Activated naive CD4-positive, alpha-beta T cell treated with anti-CD3 and anti-CD28 coated beads, Interleukin-2, amount 10 ng/mL, durations not matched to agents 7 days and 5 days (primary cell): ENCODE measurements around the gene RAB4A.

ENCODE experiments used
- CTCF ChIA-PET: fragments of 350-600 bp; sonication (Branson Sonifier 250); formaldehyde crosslinking; loops from one replicate; lab custom pipeline; 2021; ENCODE audit warnings: antibody characterized with exemption; lab: Charles Lee
- DNase-seq: peaks from one replicate; pipeline ENCODE4 v3.0.0-alpha.2; 2020
- H3K27ac Mint-ChIP-seq: one replicate; pipeline ENCODE4 v1.8.0; 2021; ENCODE audit warnings: mild to moderate bottlenecking, moderate library complexity, mixed read lengths
- H3K27me3 Mint-ChIP-seq: one replicate; pipeline ENCODE4 v1.8.0; 2021; ENCODE audit warnings: mild to moderate bottlenecking, mixed read lengths
- H3K36me3 Mint-ChIP-seq: one replicate; pipeline ENCODE4 v1.8.0; 2021; ENCODE audit warnings: mixed read lengths
- H3K4me1 Mint-ChIP-seq: one replicate; pipeline ENCODE4 v1.8.0; 2021; ENCODE audit warnings: mixed read lengths
- H3K4me3 Mint-ChIP-seq: one replicate; pipeline ENCODE4 v1.8.0; 2021; ENCODE audit warnings: mild to moderate bottlenecking, moderate library complexity, mixed read lengths
- H3K9me3 Mint-ChIP-seq: one replicate; pipeline ENCODE4 v1.8.0; 2021; ENCODE audit warnings: mixed read lengths

The RAB4A gene

DNA sequence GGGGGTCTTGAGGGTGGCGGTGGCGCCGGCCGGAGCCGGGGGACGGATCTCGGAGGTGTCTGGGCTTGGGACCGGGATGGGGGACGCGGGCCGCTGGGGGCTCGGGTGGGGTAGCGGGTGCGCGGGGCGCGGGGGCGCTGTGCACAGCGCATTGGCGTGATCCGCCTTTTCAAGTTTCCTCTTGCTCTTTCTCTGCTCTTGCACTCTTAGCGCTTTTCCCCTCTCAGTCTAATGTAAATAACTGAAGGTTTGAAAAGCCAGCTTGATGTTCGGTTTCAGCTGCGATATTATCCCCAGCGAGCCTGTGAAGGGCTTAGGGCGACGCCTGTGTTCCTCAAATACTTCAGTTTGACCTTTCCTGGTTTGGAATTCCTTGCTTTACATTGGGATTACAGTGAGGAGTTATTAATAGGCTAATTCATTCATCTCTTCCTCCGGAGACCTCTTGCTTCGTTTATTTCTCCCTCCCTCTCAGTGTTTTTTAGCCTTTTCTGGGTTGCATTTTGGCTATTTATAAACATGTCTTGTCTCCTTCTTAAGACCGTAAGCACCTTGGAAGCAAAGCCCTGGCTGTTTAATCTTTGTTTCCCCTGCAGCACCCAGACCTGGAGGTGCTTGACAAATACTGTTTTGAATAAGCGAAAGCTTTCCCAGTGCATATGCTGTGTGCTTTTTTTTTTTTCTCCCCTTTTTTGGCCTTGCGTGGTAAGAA is 693 bp downstream of the RAB4A start:
- DNase-seq: peak; percentile 59
- CTCF ChIA-PET: interaction anchor here (0.7 to 1.2 kb wide), 2 partner anchors 13 to 16 kb away, joined by 3 to 5 read pairs; no protein-coding TSS in a partner anchor

DNA sequence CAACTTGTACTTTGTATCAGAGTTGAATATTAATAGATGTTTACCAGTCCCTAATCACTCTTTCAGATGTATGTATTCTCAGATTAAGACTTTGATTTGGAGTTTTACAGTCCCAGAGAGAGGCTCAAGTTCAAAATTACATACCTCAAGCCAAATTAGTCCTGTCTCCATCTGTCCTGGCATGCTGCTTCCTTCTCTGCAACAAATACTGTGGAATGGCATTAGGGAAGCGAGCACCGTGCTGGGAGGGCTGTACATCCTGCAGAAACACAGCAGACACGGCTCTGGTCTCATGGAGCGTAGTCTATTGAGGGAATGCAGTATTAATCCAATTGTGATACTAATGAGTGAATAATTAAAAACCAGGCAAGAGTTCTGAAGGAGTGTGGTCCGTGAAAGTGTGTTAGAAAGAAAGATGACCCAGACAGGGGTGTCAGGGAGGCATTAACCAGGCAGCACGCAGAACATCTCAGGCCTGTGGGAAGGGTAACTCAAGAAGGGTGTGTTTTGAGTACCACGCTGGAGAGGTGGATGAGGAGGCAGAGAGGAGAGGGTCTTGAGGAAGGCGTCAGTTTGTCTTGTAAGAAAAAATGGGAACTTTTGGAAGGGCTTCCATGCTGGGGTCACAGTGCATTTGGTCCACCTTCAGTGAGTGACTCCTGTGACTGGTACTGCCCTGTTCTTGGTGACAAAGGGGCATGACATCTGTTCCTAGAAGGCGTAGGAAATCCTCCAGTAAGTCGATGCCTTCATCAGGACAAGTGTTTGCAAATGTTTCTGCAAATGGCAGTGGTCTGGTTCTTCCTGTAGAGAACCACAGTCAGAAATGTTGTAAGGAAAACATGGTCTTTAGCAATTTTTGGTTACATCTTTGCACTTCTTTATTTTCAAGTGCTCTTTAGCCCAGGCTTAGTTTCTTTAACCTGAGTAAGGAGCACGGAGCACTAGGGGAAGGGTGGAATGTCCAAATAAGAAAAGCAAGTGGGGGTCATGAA is 1.6 kb downstream of the RAB4A start:
- peaks cover 7% of the 10 kb centered on the region for H3K27me3 Mint-ChIP-seq
- CTCF ChIA-PET: interaction anchor here (0.7 to 1.2 kb wide), 3 partner anchors 14 to 188 kb away, joined by 3 to 5 read pairs (median 3); no protein-coding TSS in a partner anchor
- peak overlapping the region; percentile 93 for H3K4me3 Mint-ChIP-seq
- no peaks in the 10 kb centered on the region for H3K9me3 Mint-ChIP-seq
- DNase-seq: no peak
- H3K4me1 Mint-ChIP-seq: peaks cover 32% of the 10 kb centered on the region
- peaks cover 20% of the 10 kb centered on the region for H3K36me3 Mint-ChIP-seq
- H3K27ac Mint-ChIP-seq: no peak overlapping the region

More for the DNA sequence above, 693 bp downstream of the RAB4A start:
- Mint-ChIP-seq H3K9me3 (peaks cover 7% of the 10 kb centered on the region), H3K36me3 (peaks cover 23% of the 10 kb centered on the region), H3K27me3 (peaks cover 7% of the 10 kb centered on the region), H3K4me3 (peak overlapping the region; percentile 93), H3K4me1 (peaks cover 36% of the 10 kb centered on the region), H3K27ac (peak overlapping the region; percentile 82)

DNA sequence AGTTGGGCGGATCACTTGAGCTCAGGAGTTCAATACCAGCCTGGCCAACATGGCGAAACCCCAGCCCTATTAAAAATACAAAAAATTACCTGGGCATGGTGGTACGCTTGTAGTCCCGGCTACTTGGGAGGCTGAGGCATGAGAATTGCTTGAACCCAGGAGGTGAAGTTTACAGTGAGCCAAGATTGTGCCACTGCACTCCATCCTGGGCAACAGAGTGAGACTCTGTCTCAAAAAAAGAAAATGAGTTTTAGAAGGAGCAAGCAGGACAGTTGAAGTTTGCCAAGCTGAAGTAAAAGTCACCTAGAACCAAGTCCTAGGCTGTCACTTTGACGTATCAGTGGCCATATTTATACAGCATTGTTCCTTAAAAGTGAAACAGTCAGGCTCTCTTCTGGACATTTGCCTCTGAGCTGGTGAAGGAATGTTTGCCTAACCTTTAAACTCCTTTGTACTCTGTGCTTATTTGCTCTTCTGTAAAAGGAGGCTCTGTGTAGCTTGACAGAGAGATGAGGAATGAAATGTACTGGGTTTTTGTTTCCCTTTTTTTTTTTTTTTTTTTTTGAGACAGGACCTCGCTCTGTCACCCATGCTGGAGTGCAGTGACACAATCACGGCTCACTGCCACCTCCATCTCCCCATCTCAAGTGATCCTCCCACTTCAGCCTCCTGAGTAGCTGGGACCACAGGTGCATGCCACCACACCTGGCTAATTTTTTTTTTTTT is 2.8 kb downstream of the RAB4A start:
- H3K27me3 Mint-ChIP-seq: peaks cover 7% of the 10 kb centered on the region
- H3K9me3 Mint-ChIP-seq: no peaks in the 10 kb centered on the region
- H3K4me1 Mint-ChIP-seq: peaks cover 32% of the 10 kb centered on the region
- H3K36me3 Mint-ChIP-seq: peaks cover 20% of the 10 kb centered on the region
- H3K27ac Mint-ChIP-seq: no peak overlapping the region
- no peak for DNase-seq
- H3K4me3 Mint-ChIP-seq: no peak overlapping the region
- CTCF ChIA-PET: interaction anchor here (0.9 kb wide), 2 partner anchors 186 to 209 kb away, joined by 3 read pairs; no protein-coding TSS in a partner anchor

DNA sequence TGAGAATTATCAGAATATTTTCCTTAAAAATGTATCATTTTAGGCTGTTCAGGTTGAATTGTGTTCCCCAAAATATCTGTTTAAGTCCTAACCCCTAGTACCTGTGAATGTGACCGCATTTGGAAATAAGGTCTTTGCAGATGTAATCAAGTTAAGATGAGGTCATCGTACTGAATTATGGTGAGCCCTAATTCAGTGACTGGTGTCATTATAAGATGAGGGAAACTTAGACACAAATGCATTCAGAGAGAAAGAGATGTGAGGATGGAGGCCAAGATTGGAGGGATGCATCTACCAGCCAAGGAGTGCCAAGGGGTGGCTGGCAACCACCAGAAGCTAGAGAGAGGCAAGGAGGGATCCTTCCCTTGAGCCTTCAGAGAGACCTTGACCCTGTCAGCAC is 4.1 kb downstream of the RAB4A start:
- H3K27me3 Mint-ChIP-seq: peaks cover 7% of the 10 kb centered on the region
- peaks cover 20% of the 10 kb centered on the region for H3K36me3 Mint-ChIP-seq
- H3K4me3 Mint-ChIP-seq: no peak overlapping the region
- no peaks in the 10 kb centered on the region for H3K9me3 Mint-ChIP-seq
- CTCF ChIA-PET: no interaction called here
- H3K4me1 Mint-ChIP-seq: peaks cover 32% of the 10 kb centered on the region
- no peak overlapping the region for H3K27ac Mint-ChIP-seq
- no peak for DNase-seq

DNA sequence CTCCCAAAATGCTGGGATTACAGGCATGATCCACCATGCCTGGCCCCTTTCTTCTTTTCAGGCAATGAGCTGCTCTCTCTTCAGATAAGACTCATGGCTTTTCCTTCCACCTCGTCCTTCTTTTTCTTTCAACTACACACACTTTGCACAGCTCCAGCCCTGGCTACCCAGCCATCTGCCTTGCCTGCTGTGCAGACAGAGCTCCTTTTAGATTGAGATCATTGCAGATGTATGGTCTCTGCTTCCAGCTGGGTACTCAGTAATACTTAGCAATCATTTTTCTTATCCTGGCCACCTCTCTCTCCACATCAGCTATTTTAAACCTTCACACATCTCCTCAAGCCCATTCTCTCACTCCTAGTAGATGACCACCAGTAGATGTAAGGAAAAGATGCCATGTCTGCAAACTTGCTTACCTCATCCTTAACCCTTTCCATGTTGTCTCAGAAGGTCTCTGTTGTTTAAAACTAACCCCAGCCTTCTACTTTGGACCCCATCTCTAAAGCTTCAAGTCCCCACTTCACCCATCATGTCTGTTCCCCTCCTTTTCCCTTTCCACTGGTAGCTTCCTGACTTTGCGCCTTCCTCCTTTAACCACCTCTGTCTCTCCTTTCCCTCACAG is 7.3 kb downstream of the RAB4A start:
- H3K9me3 Mint-ChIP-seq: no peaks in the 10 kb centered on the region
- peaks cover 22% of the 10 kb centered on the region for H3K36me3 Mint-ChIP-seq
- H3K4me3 Mint-ChIP-seq: no peak overlapping the region
- H3K27me3 Mint-ChIP-seq: no peaks in the 10 kb centered on the region
- CTCF ChIA-PET: interaction anchor here (0.9 kb wide), 1 partner anchor 41 kb away, joined by 4 read pairs; no protein-coding TSS in a partner anchor
- peaks cover 13% of the 10 kb centered on the region for H3K4me1 Mint-ChIP-seq
- no peak overlapping the region for H3K27ac Mint-ChIP-seq
- no peak for DNase-seq

DNA sequence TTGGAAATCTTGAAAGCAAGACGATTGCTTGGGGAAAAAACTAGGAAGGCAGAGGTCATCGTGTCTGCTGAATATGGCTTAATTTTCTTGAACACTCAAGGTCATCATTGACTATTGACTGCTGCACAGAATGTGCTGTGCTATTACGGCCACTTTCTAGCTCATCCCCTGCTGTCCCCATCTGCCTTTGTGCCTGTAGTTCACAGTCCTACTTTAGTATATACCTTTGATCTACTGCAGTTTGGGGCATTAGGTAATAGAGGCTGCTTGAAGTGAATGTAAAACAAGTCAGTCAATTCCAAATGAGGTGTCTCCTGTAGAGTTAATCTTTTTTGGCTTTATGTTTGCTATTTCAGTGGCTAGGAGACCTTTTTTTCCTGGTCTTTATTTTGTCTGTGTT is 8.3 kb downstream of the RAB4A start:
- Mint-ChIP-seq H3K27ac (no peak overlapping the region), H3K4me1 (peaks cover 12% of the 10 kb centered on the region), H3K9me3 (no peaks in the 10 kb centered on the region), H3K4me3 (no peak overlapping the region), H3K36me3 (peaks cover 23% of the 10 kb centered on the region), H3K27me3 (no peaks in the 10 kb centered on the region)
- CTCF ChIA-PET: no interaction called here
- no peak for DNase-seq

DNA sequence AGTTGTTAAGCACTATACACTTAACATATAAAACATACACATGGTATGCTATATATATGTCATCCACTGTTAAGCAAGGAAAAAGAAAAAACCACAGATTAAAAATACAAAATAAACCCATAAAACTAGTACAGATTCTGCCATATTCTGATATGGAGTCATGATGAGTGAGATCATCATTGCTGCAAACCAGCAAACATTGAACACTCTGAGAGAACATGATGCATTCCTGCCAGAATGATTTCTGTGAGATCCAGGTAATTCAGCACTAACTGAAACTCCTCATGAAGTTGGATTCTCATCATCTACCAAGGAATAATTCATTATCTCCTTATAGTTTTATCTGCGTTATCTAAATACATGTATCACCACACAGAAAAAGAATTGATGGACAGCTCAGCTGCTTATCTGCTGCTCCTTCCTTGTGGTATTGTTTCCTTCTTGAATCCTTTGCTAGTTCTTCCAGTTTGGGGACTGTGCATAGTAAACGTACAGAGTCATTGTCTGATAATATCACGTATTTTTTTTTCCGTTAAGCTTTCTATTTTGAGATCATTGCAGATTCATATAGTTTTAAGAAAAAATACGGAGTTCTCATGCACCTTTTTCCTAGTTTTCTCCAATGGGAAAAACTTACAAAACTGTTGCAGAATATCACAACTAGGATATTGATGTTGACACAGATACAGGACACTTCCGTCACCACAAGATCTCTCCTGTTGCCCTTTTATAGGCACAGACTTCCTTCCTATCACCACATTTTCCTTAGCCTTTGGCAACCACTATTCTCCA is 9.3 kb downstream of the RAB4A start:
- no peak overlapping the region for H3K27ac Mint-ChIP-seq
- H3K4me3 Mint-ChIP-seq: no peak overlapping the region
- H3K9me3 Mint-ChIP-seq: no peaks in the 10 kb centered on the region
- H3K36me3 Mint-ChIP-seq: peaks cover 21% of the 10 kb centered on the region
- CTCF ChIA-PET: no interaction called here
- peaks cover 9% of the 10 kb centered on the region for H3K4me1 Mint-ChIP-seq
- DNase-seq: no peak
- H3K27me3 Mint-ChIP-seq: no peaks in the 10 kb centered on the region

DNA sequence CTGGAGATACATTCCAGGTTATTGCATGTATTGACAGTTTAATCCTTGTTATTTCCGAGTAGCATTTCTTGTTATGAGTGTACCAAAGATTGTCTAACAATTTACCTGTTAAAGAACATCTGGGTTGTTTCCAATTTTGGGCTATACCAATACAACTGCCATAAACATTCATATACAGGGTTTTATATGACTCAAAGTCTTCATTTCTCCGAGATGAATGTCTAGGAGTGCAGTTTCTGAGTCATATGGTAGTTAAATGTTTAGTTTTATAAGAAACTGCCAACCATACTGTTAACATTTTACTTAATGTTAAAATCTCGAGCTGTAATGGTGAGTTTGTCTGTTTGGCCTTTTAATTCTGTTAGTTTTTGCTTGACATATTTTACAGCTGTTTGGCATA is 10.0 kb downstream of the RAB4A start:
- CTCF ChIA-PET: no interaction called here
- no peaks in the 10 kb centered on the region for H3K9me3 Mint-ChIP-seq
- H3K4me1 Mint-ChIP-seq: peaks cover 13% of the 10 kb centered on the region
- H3K36me3 Mint-ChIP-seq: peaks cover 21% of the 10 kb centered on the region
- H3K4me3 Mint-ChIP-seq: no peak overlapping the region
- H3K27ac Mint-ChIP-seq: no peak overlapping the region
- H3K27me3 Mint-ChIP-seq: no peaks in the 10 kb centered on the region
- no peak for DNase-seq

DNA sequence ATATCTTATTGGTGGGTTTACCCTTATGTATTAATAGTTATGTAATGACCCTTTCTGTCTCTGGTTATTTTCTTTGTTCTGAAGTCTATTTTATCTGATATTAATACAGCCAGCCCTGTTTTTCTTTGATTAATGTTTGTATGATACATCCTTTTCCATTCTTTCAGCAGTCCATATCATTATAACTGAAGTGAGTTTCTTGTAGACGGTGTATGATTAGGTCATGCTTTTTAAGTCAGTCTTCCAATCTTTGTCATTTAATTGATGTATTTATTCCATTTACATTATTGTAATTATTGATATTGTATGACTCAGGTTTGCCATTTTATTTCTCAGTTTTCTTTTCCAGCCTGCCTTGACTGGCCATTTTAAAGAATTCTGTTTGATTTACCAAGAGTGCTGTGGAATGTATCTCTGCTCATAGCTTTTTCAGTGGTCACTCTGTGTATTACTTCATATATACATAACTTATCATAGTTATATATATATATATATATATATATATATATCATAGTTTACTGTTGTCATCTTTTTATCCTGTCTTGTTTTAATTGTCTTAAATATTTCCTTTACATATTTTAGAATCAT is 10.5 kb downstream of the RAB4A start:
- Mint-ChIP-seq H3K27ac (no peak overlapping the region), H3K4me3 (no peak overlapping the region), H3K4me1 (peaks cover 18% of the 10 kb centered on the region), H3K9me3 (no peaks in the 10 kb centered on the region), H3K36me3 (peaks cover 18% of the 10 kb centered on the region), H3K27me3 (no peaks in the 10 kb centered on the region)
- CTCF ChIA-PET: no interaction called here
- no peak for DNase-seq

DNA sequence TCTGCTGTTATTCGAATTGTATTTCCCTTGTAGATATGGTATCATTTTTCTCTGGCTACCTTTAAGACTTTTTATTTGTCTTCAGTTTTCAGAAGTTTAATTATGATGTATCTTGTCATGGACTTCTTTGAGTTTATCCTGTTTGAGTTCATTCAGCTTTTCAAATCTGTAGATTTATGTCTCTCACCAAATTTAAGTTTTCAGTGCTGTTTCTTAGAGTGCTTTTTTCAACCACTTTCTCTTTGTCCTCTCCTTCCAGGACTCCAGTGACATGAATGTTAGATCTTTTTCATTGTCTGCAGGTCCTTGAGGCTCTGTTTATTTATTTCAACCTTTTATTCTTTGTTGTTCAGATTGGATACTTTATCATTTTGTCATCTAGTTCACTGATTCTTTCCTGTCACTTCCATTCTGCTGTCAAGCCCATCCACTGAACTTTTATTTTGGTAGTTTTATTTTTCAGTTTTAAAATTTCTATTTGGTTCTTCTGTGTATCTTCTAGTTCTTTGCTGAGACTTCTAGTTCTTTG is 11.4 kb downstream of the RAB4A start:
- no peaks in the 10 kb centered on the region for H3K27me3 Mint-ChIP-seq

DNA sequence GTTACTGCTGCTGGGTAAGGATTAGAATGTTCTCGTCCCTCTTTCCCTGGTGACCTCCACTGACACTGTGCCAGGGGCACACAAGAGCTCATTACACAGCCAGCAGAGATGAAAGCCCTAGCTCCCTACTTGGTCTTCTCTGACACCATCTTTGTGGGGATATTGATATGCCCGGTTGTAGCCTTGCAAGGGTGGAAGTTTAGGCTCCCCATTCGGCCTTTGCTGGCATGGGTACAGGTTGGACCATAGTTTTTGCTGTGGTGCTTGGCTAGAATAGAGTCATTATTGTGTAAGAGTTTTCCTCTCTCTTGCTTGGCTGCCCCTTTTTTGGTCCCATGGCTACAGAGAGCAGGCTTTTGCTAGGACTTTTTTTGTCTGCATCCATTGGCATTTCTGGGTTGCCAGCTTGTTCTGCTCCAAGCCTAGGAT is 12.3 kb downstream of the RAB4A start:
- no peak overlapping the region for H3K4me3 Mint-ChIP-seq
- H3K9me3 Mint-ChIP-seq: no peaks in the 10 kb centered on the region
- DNase-seq: no peak
- H3K27me3 Mint-ChIP-seq: no peaks in the 10 kb centered on the region
- CTCF ChIA-PET: no interaction called here
- no peak overlapping the region for H3K27ac Mint-ChIP-seq
- peaks cover 29% of the 10 kb centered on the region for H3K4me1 Mint-ChIP-seq
- peaks cover 30% of the 10 kb centered on the region for H3K36me3 Mint-ChIP-seq

More for the DNA sequence above, 11.4 kb downstream of the RAB4A start:
- no peaks in the 10 kb centered on the region for H3K9me3 Mint-ChIP-seq
- H3K4me1 Mint-ChIP-seq: peaks cover 26% of the 10 kb centered on the region
- peaks cover 26% of the 10 kb centered on the region for H3K36me3 Mint-ChIP-seq
- H3K4me3 Mint-ChIP-seq: no peak overlapping the region
- CTCF ChIA-PET: no interaction called here
- no peak overlapping the region for H3K27ac Mint-ChIP-seq
- DNase-seq: no peak

DNA sequence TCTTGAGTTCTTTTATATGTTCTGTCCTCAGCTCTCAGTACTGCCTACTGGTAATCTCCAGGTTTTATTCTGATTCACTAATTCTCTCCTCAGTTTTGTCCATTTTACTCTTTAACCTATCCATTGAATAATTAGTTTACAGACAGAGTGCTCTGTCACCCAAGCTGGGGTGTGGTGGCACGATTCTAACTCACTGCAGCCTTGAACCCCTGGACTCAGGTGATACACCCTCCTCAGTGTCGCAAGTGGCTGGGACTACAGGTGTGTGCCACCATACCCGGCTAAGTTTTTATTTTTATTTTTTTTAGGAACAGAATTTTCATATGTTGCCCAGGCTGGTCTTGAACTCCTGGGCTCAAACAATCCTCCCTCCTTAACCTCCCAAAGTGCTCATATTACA is 14.0 kb downstream of the RAB4A start:
- Mint-ChIP-seq H3K27ac (no peak overlapping the region), H3K27me3 (no peaks in the 10 kb centered on the region), H3K4me3 (no peak overlapping the region), H3K4me1 (peaks cover 29% of the 10 kb centered on the region), H3K9me3 (no peaks in the 10 kb centered on the region), H3K36me3 (peaks cover 42% of the 10 kb centered on the region)
- CTCF ChIA-PET: no interaction called here
- no peak for DNase-seq
